K562 (cell line): ENCODE results near the gene DHDH. TPM values are rescaled to one million over a fixed set of nuclear protein-coding genes. Genes with fewer than 3 reads are reported as not detected.

Experiments used
- BCL6 ChIP-seq: fragments of 250-450 bp; sonication (Bioruptor Pico); IDR thresholded peaks from 2 replicates; pipeline ENCODE4 v1.4.0; 2020
- CC2D1A ChIP-seq: fragments of 450-650 bp; IDR thresholded peaks from 2 replicates; pipeline ENCODE4 v1.6.1; 2017; ENCODE audit warnings: mild to moderate bottlenecking
- CTBP1 ChIP-seq: fragments of 450-650 bp; IDR thresholded peaks from 2 replicates; pipeline ENCODE4 v1.6.1; 2016; ENCODE audit warnings: borderline replicate concordance
- JUN ChIP-seq, 2 experiments: sonication (generic) in 1 of 2; formaldehyde crosslinking in 1 of 2; IDR thresholded peaks; 2 replicates each; pipeline versions ENCODE4 v1.6.1 to v1.8.0; 2012 to 2022; ENCODE audit warnings: borderline replicate concordance in 2 of 2, mild to moderate bottlenecking in 2 of 2, improper control_type of control experiment in 1 of 2, low read depth in 1 of 2, low read length in 1 of 2, missing genetic modification reagents in 1 of 2
- NFE2 ChIP-seq: IDR thresholded peaks from 2 replicates; pipeline ENCODE4 v1.6.1; 2014; ENCODE audit warnings: antibody characterized with exemption, low read depth
- PHF21A ChIP-seq: fragments of 450-650 bp; IDR thresholded peaks from 2 replicates; pipeline ENCODE4 v1.6.1; 2017; ENCODE audit warnings: low read depth, borderline replicate concordance
- TAL1 ChIP-seq: fragments of 450-650 bp; IDR thresholded peaks from 2 replicates; pipeline ENCODE4 v1.6.1; 2016; ENCODE audit warnings: mild to moderate bottlenecking
- ZNF133 ChIP-seq: fragments of 250-450 bp; sonication (Bioruptor Pico); IDR thresholded peaks from 2 replicates; pipeline ENCODE4 v1.4.0; 2020; ENCODE audit warnings: mild to moderate bottlenecking
- ZNF184 ChIP-seq: sonication (generic); formaldehyde crosslinking; IDR thresholded peaks from 2 replicates; pipeline ENCODE4 v1.5.0; 2020; ENCODE audit warnings: missing genetic modification reagents
- ZNF197 ChIP-seq: fragments of 200-800 bp; sonication (Bioruptor generic); IDR thresholded peaks from 2 replicates; pipeline ENCODE4 v1.6.1; 2016; ENCODE audit warnings: low read depth, missing genetic modification characterization, missing compliant biosample characterization
- polyA plus RNA-seq, 8 experiments: library from polyadenylated mRNA; depleted of rRNA in 4 of 8; stranded (reverse) in 5 of 8; unstranded in 3 of 8; fragments of >200 nt; fragmentation: Nextera tagmentation in 2 of 8; fragmentation: Illumina TruSeq in 1 of 8; extraction: Ambion mirVana in 2 of 8; extraction: Trizol in 1 of 8; gene quantifications; 2 replicates each; pipeline versions ENCODE4 v1.2.1 to v1.2.3, GENCODE V29; 2011 to 2014; ENCODE audit warnings: inconsistent platforms in 1 of 8, missing spikeins in 1 of 8
- total RNA-seq, 7 experiments: library from RNA; depleted of rRNA in 6 of 7; stranded (reverse); fragments of >200 nt in 6 of 7; fragmentation: Illumina TruSeq in 2 of 7; extraction: Trizol in 2 of 7; gene quantifications; 2 replicates each; pipeline versions ENCODE4 v1.2.1 to v1.2.3, GENCODE V29; 2011 to 2021; ENCODE audit warnings: low replicate concordance in 1 of 7
- TF ChIP-seq, protein P1 (sequence below): fragments of 250-450 bp; sonication (Bioruptor Pico); IDR thresholded peaks from 2 replicates; pipeline ENCODE4 v1.4.0; 2020; ENCODE audit warnings: mild to moderate bottlenecking, moderate library complexity
- TF ChIP-seq, protein P2 (sequence below): IDR thresholded peaks from 3 replicates; pipeline ENCODE4 v1.6.1; 2011; ENCODE audit warnings: borderline replicate concordance, mild to moderate bottlenecking, moderate library complexity; ENCODE audit not compliant: insufficient read length; ENCODE audit errors: extremely low read depth
- TF ChIP-seq, protein P3 (sequence below): sonication (generic); formaldehyde crosslinking; IDR thresholded peaks from 2 replicates; pipeline ENCODE4 v1.8.0; 2022; ENCODE audit warnings: missing genetic modification reagents, mild to moderate bottlenecking, moderate library complexity, borderline replicate concordance
- TF ChIP-seq, protein P4 (sequence below): fragments of 450-650 bp; IDR thresholded peaks from 2 replicates; pipeline ENCODE4 v1.6.1; 2017; ENCODE audit warnings: antibody characterized with exemption, mild to moderate bottlenecking
- TF ChIP-seq, protein P5 (sequence below): fragments of 450-650 bp; conservative IDR thresholded peaks from 2 replicates; pipeline ENCODE4 v1.6.1; 2016; ENCODE audit warnings: missing genetic modification characterization, low read depth, mild to moderate bottlenecking, missing compliant biosample characterization, moderate library complexity

Gene DHDH
- total and polyA plus RNA-seq, 9 of the 15 experiments (the other 6 are each of a cell fraction or from before 2014, with no cell fraction given) = 0.37 to 1.9 (median 0.87) TPM

DNA sequence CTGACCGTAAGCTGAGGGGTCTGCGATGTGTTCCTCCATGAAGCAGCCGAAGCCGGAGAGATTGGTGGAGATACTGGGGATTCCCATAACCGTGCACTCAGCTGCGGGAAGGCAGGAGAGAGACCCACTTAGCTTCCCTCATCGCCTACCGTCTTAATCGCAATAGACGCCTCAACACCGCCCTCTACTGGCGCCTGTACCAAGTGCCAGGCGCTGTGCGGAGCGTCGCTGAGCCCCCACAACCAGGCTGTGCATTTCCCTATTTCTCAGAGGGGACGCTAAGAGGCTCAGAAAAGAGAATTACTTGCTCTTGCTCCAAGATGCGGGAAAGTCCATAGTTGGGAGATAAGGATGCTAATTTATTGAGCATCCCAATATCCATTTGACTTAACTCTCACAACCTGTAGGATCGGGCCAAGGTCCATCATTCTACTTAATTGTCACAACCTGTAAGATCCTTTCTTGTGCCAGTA, 37.5 kb downstream of the DHDH start (continued):
- TF ChIP-seq, protein P1, sequence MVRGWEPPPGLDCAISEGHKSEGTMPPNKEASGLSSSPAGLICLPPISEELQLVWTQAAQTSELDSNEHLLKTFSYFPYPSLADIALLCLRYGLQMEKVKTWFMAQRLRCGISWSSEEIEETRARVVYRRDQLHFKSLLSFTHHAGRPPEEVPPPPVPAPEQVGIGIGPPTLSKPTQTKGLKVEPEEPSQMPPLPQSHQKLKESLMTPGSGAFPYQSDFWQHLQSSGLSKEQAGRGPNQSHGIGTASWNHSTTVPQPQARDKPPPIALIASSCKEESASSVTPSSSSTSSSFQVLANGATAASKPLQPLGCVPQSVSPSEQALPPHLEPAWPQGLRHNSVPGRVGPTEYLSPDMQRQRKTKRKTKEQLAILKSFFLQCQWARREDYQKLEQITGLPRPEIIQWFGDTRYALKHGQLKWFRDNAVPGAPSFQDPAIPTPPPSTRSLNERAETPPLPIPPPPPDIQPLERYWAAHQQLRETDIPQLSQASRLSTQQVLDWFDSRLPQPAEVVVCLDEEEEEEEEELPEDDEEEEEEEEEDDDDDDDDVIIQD (CRISPR knock-in tag) = no peak
- TF ChIP-seq CTBP1 (peak; percentile 58; the same call in 1 of the 2 replicates), CC2D1A (peak; percentile 60; the same call in 1 of the 2 replicates), BCL6 (CRISPR knock-in tag) (no peak), ZNF197 (no peak), PHF21A (no peak), ZNF133 (CRISPR knock-in tag) (no peak), NFE2 (no peak), JUN (IDR thresholded peaks at IDR 0.05; ENCODE audit: borderline replicate concordance, low read depth, low read length) (0 out of 2 replicates have a peak, but pooled peaks have one; percentile 7), JUN (CRISPR knock-in tag; IDR thresholded peaks at IDR 0.05; ENCODE audit: borderline replicate concordance) (no peak), TAL1 (0 out of 2 replicates have a peak, but pooled peaks have one; percentile 11), ZNF184 (CRISPR knock-in tag) (no peak)
- TF ChIP-seq, protein P2, sequence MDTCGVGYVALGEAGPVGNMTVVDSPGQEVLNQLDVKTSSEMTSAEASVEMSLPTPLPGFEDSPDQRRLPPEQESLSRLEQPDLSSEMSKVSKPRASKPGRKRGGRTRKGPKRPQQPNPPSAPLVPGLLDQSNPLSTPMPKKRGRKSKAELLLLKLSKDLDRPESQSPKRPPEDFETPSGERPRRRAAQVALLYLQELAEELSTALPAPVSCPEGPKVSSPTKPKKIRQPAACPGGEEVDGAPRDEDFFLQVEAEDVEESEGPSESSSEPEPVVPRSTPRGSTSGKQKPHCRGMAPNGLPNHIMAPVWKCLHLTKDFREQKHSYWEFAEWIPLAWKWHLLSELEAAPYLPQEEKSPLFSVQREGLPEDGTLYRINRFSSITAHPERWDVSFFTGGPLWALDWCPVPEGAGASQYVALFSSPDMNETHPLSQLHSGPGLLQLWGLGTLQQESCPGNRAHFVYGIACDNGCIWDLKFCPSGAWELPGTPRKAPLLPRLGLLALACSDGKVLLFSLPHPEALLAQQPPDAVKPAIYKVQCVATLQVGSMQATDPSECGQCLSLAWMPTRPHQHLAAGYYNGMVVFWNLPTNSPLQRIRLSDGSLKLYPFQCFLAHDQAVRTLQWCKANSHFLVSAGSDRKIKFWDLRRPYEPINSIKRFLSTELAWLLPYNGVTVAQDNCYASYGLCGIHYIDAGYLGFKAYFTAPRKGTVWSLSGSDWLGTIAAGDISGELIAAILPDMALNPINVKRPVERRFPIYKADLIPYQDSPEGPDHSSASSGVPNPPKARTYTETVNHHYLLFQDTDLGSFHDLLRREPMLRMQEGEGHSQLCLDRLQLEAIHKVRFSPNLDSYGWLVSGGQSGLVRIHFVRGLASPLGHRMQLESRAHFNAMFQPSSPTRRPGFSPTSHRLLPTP = no peak
- TF ChIP-seq, protein P3, sequence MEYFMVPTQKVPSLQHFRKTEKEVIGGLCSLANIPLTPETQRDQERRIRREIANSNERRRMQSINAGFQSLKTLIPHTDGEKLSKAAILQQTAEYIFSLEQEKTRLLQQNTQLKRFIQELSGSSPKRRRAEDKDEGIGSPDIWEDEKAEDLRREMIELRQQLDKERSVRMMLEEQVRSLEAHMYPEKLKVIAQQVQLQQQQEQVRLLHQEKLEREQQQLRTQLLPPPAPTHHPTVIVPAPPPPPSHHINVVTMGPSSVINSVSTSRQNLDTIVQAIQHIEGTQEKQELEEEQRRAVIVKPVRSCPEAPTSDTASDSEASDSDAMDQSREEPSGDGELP (CRISPR knock-in tag) = peak; percentile 58; the same call in 1 of the 2 replicates
- TF ChIP-seq, protein P4, sequence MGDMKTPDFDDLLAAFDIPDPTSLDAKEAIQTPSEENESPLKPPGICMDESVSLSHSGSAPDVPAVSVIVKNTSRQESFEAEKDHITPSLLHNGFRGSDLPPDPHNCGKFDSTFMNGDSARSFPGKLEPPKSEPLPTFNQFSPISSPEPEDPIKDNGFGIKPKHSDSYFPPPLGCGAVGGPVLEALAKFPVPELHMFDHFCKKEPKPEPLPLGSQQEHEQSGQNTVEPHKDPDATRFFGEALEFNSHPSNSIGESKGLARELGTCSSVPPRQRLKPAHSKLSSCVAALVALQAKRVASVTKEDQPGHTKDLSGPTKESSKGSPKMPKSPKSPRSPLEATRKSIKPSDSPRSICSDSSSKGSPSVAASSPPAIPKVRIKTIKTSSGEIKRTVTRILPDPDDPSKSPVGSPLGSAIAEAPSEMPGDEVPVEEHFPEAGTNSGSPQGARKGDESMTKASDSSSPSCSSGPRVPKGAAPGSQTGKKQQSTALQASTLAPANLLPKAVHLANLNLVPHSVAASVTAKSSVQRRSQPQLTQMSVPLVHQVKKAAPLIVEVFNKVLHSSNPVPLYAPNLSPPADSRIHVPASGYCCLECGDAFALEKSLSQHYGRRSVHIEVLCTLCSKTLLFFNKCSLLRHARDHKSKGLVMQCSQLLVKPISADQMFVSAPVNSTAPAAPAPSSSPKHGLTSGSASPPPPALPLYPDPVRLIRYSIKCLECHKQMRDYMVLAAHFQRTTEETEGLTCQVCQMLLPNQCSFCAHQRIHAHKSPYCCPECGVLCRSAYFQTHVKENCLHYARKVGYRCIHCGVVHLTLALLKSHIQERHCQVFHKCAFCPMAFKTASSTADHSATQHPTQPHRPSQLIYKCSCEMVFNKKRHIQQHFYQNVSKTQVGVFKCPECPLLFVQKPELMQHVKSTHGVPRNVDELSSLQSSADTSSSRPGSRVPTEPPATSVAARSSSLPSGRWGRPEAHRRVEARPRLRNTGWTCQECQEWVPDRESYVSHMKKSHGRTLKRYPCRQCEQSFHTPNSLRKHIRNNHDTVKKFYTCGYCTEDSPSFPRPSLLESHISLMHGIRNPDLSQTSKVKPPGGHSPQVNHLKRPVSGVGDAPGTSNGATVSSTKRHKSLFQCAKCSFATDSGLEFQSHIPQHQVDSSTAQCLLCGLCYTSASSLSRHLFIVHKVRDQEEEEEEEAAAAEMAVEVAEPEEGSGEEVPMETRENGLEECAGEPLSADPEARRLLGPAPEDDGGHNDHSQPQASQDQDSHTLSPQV = peak; percentile 42
- TF ChIP-seq, protein P5, sequence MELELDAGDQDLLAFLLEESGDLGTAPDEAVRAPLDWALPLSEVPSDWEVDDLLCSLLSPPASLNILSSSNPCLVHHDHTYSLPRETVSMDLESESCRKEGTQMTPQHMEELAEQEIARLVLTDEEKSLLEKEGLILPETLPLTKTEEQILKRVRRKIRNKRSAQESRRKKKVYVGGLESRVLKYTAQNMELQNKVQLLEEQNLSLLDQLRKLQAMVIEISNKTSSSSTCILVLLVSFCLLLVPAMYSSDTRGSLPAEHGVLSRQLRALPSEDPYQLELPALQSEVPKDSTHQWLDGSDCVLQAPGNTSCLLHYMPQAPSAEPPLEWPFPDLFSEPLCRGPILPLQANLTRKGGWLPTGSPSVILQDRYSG = no peak
